A549 (cell line): ENCODE results near the gene TPSB2. TPM values are rescaled to one million over a fixed set of nuclear protein-coding genes. Genes with fewer than 3 reads are reported as not detected.
A peak's percentile ranks its signal among the peaks of the same experiment; 100 is the strongest.

Experiments
- ATAC-seq, 2 experiments: fragments of 200-7000 bp in 1 of 2; fragments of >200 bp in 1 of 2; cut with Nextera tagmentation in 1 of 2; cut with Tn5 transposase in 1 of 2; 3 replicates each; pipeline versions ENCODE4 v1.8.0 to v1.9.1; 2018 to 2020; ENCODE audit warnings: mild to moderate bottlenecking in 1 of 2, moderate library complexity in 1 of 2
- CTCF ChIA-PET: fragments of 300-600 bp; sonication (Branson Sonifier 250); formaldehyde crosslinking; extraction: SDS; loops from one replicate; lab custom pipeline; 2021; ENCODE audit warnings: antibody characterized with exemption, inconsistent platforms; lab: Yijun Ruan, JAX
- POLR2A ChIA-PET: fragments of 350-600 bp; formaldehyde crosslinking; extraction: SDS; loops from one replicate; lab custom pipeline; 2021; ENCODE audit warnings: antibody characterized with exemption, inconsistent platforms; lab: Yijun Ruan, JAX
- DNase-seq, 2 experiments: peaks; one replicate each; pipeline versions ENCODE4 v3.0.0 to v3.0.0-alpha.2; 2011 to 2016; ENCODE audit warnings: low read depth in 1 of 2, low spot score in 1 of 2
- FAIRE-seq: peaks from 2 replicates; lab custom pipeline; 2011; peaks lifted over from hg19 to GRCh38; lab: Jason Lieb, UNC
- H3K27ac ChIP-seq, 2 experiments: fragments of >200 bp; sonication (Bioruptor Twin); formaldehyde crosslinking; 3 replicates each; pipeline ENCODE4 v1.5.1; 2016 to 2017
- H3K4me1 ChIP-seq: fragments of >200 bp; sonication (Bioruptor Twin); formaldehyde crosslinking; 3 replicates; pipeline ENCODE4 v1.6.1; 2016
- H3K4me2 ChIP-seq: fragments of >200 bp; sonication (Bioruptor Twin); formaldehyde crosslinking; 3 replicates; pipeline ENCODE4 v1.6.1; 2016
- H3K4me3 ChIP-seq: fragments of >200 bp; sonication (Bioruptor Twin); formaldehyde crosslinking; 3 replicates; pipeline ENCODE4 v1.5.1; 2016
- H3K9me3 ChIP-seq: fragments of >200 bp; sonication (Bioruptor Twin); formaldehyde crosslinking; 3 replicates; pipeline ENCODE4 v1.6.1; 2016
- EP300 ChIP-seq, 2 experiments: fragments of >200 bp; sonication (Bioruptor Twin); formaldehyde crosslinking; IDR thresholded peaks; 2 replicates in 1 of 2; 3 replicates in 1 of 2; pipeline ENCODE4 v1.6.1; 2016 to 2017
- ESRRA ChIP-seq: fragments of 150-350 bp; IDR thresholded peaks from 2 replicates; pipeline ENCODE4 v1.6.1; 2014; ENCODE audit warnings: mild to moderate bottlenecking, low read length, borderline replicate concordance
- FOSL2 ChIP-seq, 2 experiments: fragments of 450-650 bp in 1 of 2; fragments of >200 bp in 1 of 2; sonication (Bioruptor Twin) in 1 of 2; formaldehyde crosslinking; IDR thresholded peaks; 2 replicates each; pipeline versions ENCODE4 v1.5.0 to v1.6.1; 2016 to 2020; ENCODE audit warnings: mild to moderate bottlenecking in 1 of 2, moderate library complexity in 1 of 2
- HOXB5 ChIP-seq: fragments of 250-450 bp; sonication (Bioruptor Pico); IDR thresholded peaks from 2 replicates; pipeline ENCODE4 v1.5.0; 2020; ENCODE audit warnings: mild to moderate bottlenecking, moderate library complexity
- JUN ChIP-seq, 2 experiments: fragments of >200 bp; sonication (Bioruptor Twin); formaldehyde crosslinking; IDR thresholded peaks; 2 replicates in 1 of 2; 3 replicates in 1 of 2; pipeline ENCODE4 v1.6.1; 2016 to 2017
- JUNB ChIP-seq: fragments of >200 bp; sonication (Bioruptor Twin); formaldehyde crosslinking; IDR thresholded peaks from 2 replicates; pipeline ENCODE4 v1.6.1; 2016
- MYC ChIP-seq: IDR thresholded peaks from 2 replicates; pipeline ENCODE4 v1.6.1; 2012; ENCODE audit warnings: mild to moderate bottlenecking, inconsistent platforms, low read length, improper control_type of control experiment, borderline replicate concordance
- NPAS2 ChIP-seq: fragments of 250-450 bp; sonication (Bioruptor Pico); IDR thresholded peaks from 2 replicates; pipeline ENCODE4 v1.8.0; 2022; ENCODE audit warnings: mild to moderate bottlenecking, moderate library complexity, borderline replicate concordance
- POLR2AphosphoS2 ChIP-seq: conservative IDR thresholded peaks from 2 replicates; pipeline ENCODE4 v1.6.1; 2012; ENCODE audit warnings: low read length, improper control_type of control experiment, inconsistent platforms
- RAD21 ChIP-seq, 2 experiments: fragments of >200 bp in 1 of 2; sonication (Bioruptor Twin) in 1 of 2; formaldehyde crosslinking in 1 of 2; IDR thresholded peaks in 1 of 2; conservative IDR thresholded peaks in 1 of 2; 2 replicates in 1 of 2; 3 replicates in 1 of 2; pipeline ENCODE4 v1.6.1; 2012 to 2018; ENCODE audit warnings: inconsistent platforms in 1 of 2
- SMC3 ChIP-seq: fragments of >200 bp; sonication (Bioruptor Twin); formaldehyde crosslinking; IDR thresholded peaks from 3 replicates; pipeline ENCODE4 v1.6.1; 2018; ENCODE audit warnings: inconsistent platforms
- ZSCAN20 ChIP-seq: fragments of 250-450 bp; sonication (Bioruptor Pico); IDR thresholded peaks from 2 replicates; pipeline ENCODE4 v1.8.0; 2022; ENCODE audit warnings: mild to moderate bottlenecking, moderate library complexity
- WGBS: methylation state at CpG from one replicate; pipeline ENCODE4 v1.1.6; 2017; ENCODE audit errors: missing lambda C conversion rate; 5-methylcytosine and 5-hydroxymethylcytosine counted together
- polyA plus RNA-seq, 4 experiments: library from polyadenylated mRNA; depleted of rRNA in 3 of 4; stranded (reverse); fragments of >200 nt; fragmentation: RNase III in 1 of 4; extraction: RNeasy Plus Mini Kit Qiagen cat#74134 plus additional on column Dnase treatment in 1 of 4; gene quantifications; 2 replicates in 3 of 4; 3 replicates in 1 of 4; pipeline ENCODE4 v1.2.3, GENCODE V29; 2011 to 2017
- TF ChIP-seq, protein P1 (sequence below): fragments of >200 bp; sonication (Bioruptor Twin); formaldehyde crosslinking; IDR thresholded peaks from 3 replicates; pipeline ENCODE4 v1.6.1; 2016
- TF ChIP-seq, protein P2 (sequence below): IDR thresholded peaks from 2 replicates; pipeline ENCODE4 v1.6.1; 2012
- TF ChIP-seq, protein P3 (sequence below): fragments of 450-650 bp; IDR thresholded peaks from 2 replicates; pipeline ENCODE4 v1.6.1; 2014; ENCODE audit warnings: antibody characterized with exemption
- TF ChIP-seq, protein P4 (sequence below): fragments of 250-450 bp; sonication (Bioruptor Pico); IDR thresholded peaks from 2 replicates; pipeline ENCODE4 v1.5.0; 2021; ENCODE audit warnings: mild to moderate bottlenecking, moderate library complexity, borderline replicate concordance

TPSB2 gene
- polyA plus RNA-seq, 2 of the 4 experiments (the other 2 are of a cell fraction) = not detected

DNA sequence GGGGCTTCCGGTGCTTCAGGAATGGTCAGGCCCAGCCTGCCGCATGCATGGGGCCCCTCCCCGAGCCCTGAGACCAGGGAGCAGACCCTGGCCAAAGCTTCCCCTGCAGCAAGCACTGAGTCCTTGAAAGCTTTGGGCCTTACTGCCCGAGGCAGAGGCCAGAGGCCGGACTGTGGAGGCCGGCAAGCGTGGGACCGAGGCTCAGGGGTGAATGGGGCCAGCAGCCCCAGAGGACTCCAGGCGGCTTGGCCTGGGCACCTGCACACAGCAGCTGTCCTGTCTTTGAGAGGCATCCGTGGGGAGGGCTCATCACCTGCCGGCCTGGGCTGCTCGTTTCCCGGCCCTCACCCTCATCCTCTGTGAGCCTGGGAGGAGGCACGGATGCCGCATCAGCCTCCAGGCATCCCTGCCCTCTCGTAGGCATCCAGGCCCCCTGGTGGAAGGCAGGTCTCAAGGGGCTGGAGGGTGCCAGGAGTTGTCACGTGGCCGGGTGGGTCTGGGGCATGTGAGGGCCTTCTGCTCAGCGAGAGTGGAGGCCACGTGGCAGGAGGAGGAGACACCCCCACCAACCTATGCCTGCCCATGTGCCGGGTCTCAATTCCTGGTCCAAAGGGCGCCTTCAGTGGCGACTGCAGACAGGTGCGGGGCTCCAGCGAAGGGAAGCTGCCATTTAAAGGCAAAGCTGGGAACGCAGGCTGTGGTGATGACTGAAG lies 45.7 kb downstream of the TPSB2 start:
- ATAC-seq (peak in 1 of 2 experiments; percentile 13; a peak in 3 of 6 replicates), FAIRE-seq (no peak), DNase-seq (peak in 1 of 2 experiments; percentile 57)
- Histone ChIP-seq H3K9me3 (no peaks in the 10 kb centered on the region), H3K4me3 (no peak overlapping the region), H3K4me1 (peaks cover 49% of the 10 kb centered on the region), H3K4me2 (peak overlapping the region; percentile 100; the same call in 2 of the 3 replicates), H3K27ac (peak overlapping the region; percentile 97 to 100; a peak in 5 of 6 replicates)
- 86% methylated on average over 8 of the region's 26 CpGs for WGBS
- TF ChIP-seq, protein P1, sequence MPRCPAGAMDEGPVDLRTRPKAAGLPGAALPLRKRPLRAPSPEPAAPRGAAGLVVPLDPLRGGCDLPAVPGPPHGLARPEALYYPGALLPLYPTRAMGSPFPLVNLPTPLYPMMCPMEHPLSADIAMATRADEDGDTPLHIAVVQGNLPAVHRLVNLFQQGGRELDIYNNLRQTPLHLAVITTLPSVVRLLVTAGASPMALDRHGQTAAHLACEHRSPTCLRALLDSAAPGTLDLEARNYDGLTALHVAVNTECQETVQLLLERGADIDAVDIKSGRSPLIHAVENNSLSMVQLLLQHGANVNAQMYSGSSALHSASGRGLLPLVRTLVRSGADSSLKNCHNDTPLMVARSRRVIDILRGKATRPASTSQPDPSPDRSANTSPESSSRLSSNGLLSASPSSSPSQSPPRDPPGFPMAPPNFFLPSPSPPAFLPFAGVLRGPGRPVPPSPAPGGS = no peak
- TF ChIP-seq, protein P2, sequence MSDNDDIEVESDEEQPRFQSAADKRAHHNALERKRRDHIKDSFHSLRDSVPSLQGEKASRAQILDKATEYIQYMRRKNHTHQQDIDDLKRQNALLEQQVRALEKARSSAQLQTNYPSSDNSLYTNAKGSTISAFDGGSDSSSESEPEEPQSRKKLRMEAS = peak; percentile 39; the same call in 1 of the 2 replicates
- no peak for TF ChIP-seq ZSCAN20 (CRISPR knock-in tag)
- TF ChIP-seq NPAS2 = 0 out of 2 replicates have a peak, but pooled peaks have one; percentile 36
- TF ChIP-seq, protein P3, sequence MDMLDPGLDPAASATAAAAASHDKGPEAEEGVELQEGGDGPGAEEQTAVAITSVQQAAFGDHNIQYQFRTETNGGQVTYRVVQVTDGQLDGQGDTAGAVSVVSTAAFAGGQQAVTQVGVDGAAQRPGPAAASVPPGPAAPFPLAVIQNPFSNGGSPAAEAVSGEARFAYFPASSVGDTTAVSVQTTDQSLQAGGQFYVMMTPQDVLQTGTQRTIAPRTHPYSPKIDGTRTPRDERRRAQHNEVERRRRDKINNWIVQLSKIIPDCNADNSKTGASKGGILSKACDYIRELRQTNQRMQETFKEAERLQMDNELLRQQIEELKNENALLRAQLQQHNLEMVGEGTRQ = peak; percentile 71
- peak in 1 of 2 experiments; percentile 13; a peak in 1 of 5 replicates for TF ChIP-seq RAD21 (conservative IDR thresholded peaks at IDR 0.05 in 1 of 2, IDR thresholded peaks at IDR 0.05 in 1 of 2)
- TF ChIP-seq ESRRA = no peak
- ChIA-PET CTCF (interaction anchor here (1.1 to 5.6 kb wide), 7 partner anchors 10 to 127 kb away, joined by 3 to 53 read pairs (median 5); no protein-coding TSS in a partner anchor), POLR2A (no interaction called here)

DNA sequence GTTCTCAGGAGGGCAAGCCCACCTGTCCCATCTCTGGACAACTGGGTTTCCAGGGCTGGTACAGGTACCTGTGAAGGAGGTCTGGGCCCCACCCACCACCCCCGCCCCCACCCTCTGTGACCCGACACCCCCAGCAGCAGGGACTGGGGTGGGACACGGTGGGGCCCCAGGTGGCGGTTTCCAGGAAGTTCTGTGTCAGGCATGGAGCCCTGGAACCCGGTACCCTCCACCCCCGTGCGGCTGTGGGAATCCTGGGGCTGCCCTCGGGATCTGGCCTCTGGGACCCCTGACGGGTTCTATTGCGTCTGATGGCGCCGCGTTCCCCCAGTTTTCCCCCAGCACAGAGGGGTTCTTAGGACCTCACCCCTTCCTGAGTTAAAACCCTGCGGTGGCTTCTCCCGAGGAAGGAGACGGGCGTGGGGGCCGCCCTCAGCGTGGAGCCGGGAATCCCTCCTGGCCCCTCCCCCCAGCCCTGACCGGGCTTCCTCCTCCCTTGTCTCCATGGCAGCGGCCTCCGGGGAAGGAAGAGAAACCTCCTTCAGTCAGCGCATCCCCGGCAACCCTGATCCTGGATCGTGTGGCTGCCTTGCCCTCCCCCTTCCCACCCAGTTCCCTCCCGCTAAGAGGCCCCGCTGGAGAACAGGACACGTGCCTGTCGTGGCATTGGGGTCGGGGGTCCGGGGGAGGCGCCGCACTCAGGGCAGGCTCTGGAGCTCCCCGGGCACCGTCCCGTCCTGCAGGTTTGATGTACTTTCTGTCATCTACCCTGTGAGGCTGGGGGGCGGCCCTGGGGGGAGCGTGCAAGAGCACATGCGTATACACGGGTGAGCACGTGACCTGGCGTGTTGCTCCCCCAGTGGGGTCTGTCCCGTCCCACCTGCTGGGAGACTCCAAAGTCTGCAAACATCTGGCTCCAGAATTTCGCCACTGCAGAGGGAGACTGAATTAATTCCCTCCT lies 46.8 kb downstream of the TPSB2 start:
- 42% methylated on average over 35 of the region's 45 CpGs for WGBS
- TF ChIP-seq FOSL2 (IDR thresholded peaks at IDR 0.05) (no peak), FOSL2 (CRISPR knock-in tag; IDR thresholded peaks at IDR 0.05) (peak; percentile 7; the same call in 1 of the 2 replicates), SMC3 (no peak)
- TF ChIP-seq, protein P2 = 0 out of 2 replicates have a peak, but pooled peaks have one; percentile 22
- peak; percentile 58 to 69 for DNase-seq
- Histone ChIP-seq H3K4me1 (peaks cover 49% of the 10 kb centered on the region), H3K4me2 (peak overlapping the region; percentile 100), H3K27ac (peak overlapping the region; percentile 97 to 100), H3K4me3 (peak overlapping the region; percentile 36), H3K9me3 (no peaks in the 10 kb centered on the region)
- FAIRE-seq = no peak
- ChIA-PET CTCF (interaction anchor here (0.8 to 5.6 kb wide), 12 partner anchors 9 to 126 kb away, joined by 3 to 53 read pairs (median 7); no protein-coding TSS in a partner anchor), POLR2A (no interaction called here)
- ATAC-seq = peak; percentile 45 to 63; a peak in 5 of 6 replicates

DNA sequence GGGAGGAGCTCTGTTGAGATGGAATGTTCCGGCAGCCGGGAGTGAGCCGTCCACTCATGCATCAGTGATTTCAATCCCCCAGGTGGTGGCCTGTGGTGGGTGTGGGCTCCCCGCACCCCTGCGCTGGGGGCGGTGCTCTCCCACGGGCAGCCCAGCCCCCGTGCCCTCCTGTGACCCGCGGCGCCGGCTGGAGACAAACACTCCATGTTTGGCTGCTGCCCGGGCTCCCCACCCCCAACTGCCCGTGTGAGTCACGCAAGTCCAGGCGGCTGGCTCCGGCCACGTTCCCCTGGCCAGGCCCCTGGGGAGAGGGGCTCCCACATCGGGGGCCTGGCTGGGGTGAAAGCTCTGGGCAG lies 47.7 kb downstream of the TPSB2 start:
- peak overlapping the region; percentile 36; the same call in 2 of the 3 replicates for H3K4me3 ChIP-seq

More for the DNA sequence above, 47.7 kb downstream of the TPSB2 start:
- TF ChIP-seq MYC (peak; percentile 70; the same call in 1 of the 2 replicates), HOXB5 (CRISPR knock-in tag) (no peak), EP300 (IDR thresholded peaks at IDR 0.05) (peak; percentile 13 to 33; a peak in 2 of 5 replicates), POLR2AphosphoS2 (no peak), FOSL2 (IDR thresholded peaks at IDR 0.05) (peak; percentile 57; the same call in 1 of the 2 replicates), FOSL2 (CRISPR knock-in tag; IDR thresholded peaks at IDR 0.05) (peak; percentile 95), JUNB (peak; percentile 35; the same call in 1 of the 2 replicates), JUN (IDR thresholded peaks at IDR 0.05) (peak in 1 of 2 experiments; percentile 48; a peak in 1 of 5 replicates), RAD21 (conservative IDR thresholded peaks at IDR 0.05 in 1 of 2, IDR thresholded peaks at IDR 0.05 in 1 of 2) (peak in 1 of 2 experiments; percentile 21; a peak in 1 of 5 replicates)
- TF ChIP-seq, protein P4, sequence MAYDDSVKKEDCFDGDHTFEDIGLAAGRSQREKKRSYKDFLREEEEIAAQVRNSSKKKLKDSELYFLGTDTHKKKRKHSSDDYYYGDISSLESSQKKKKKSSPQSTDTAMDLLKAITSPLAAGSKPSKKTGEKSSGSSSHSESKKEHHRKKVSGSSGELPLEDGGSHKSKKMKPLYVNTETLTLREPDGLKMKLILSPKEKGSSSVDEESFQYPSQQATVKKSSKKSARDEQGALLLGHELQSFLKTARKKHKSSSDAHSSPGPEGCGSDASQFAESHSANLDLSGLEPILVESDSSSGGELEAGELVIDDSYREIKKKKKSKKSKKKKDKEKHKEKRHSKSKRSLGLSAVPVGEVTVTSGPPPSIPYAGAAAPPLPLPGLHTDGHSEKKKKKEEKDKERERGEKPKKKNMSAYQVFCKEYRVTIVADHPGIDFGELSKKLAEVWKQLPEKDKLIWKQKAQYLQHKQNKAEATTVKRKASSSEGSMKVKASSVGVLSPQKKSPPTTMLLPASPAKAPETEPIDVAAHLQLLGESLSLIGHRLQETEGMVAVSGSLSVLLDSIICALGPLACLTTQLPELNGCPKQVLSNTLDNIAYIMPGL (CRISPR knock-in tag) = no peak
- TF ChIP-seq, protein P2 = peak; percentile 72
- TF ChIP-seq, all 56 proteins: peak for 7
- Histone ChIP-seq H3K4me2 (peak overlapping the region; percentile 100), H3K9me3 (no peaks in the 10 kb centered on the region), H3K27ac (peak overlapping the region; percentile 97 to 100), H3K4me1 (peaks cover 49% of the 10 kb centered on the region)
- no CpG with 5 or more reads among the region's 19 CpGs for WGBS
- ChIA-PET POLR2A (no interaction called here), CTCF (interaction anchor here (0.7 to 5.6 kb wide), 10 partner anchors 11 to 79 kb away, joined by 3 to 53 read pairs (median 4); no protein-coding TSS in a partner anchor)
- DNase-seq (peak; percentile 57 to 83), FAIRE-seq (no peak), ATAC-seq (peak; percentile 58 to 79)
